K562 treated with DMSO at 1 percent for 24 hours (cell line): Measurements from ENCODE around the gene TRIM49D2. TPM values are rescaled to one million over a fixed set of nuclear protein-coding genes. Genes with fewer than 3 reads are reported as not detected.

Experiments used
- total RNA-seq: library from RNA; unstranded; fragments of 300-600 nt; gene quantifications from 2 replicates; pipeline ENCODE4 v1.2.3, GENCODE V29; 2022; ENCODE audit warnings: low read depth; ENCODE audit not compliant: insufficient read depth

TRIM49D2 gene, protein sequence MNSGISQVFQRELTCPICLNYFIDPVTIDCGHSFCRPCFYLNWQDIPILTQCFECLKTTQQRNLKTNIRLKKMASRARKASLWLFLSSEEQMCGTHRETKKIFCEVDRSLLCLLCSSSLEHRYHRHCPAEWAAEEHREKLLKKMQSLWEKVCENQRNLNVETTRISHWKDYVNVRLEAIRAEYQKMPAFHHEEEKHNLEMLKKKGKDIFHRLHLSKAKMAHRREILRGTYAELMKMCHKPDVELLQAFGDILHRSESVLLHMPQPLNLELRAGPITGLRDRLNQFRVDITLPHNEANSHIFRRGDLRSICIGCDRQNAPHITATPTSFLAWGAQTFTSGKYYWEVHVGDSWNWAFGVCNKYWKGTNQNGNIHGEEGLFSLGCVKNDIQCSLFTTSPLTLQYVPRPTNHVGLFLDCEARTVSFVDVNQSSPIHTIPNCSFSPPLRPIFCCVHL
- total RNA-seq = not detected in 2 replicates

GRCh38 chr11:89923764-89924163 lies at the start of gene TRIM49D2:
TSS of gene TRIM49D2 (plus strand) at chr11:89924064. CDS start at chr11:89926762, 2,698 bp downstream.

DNA sequence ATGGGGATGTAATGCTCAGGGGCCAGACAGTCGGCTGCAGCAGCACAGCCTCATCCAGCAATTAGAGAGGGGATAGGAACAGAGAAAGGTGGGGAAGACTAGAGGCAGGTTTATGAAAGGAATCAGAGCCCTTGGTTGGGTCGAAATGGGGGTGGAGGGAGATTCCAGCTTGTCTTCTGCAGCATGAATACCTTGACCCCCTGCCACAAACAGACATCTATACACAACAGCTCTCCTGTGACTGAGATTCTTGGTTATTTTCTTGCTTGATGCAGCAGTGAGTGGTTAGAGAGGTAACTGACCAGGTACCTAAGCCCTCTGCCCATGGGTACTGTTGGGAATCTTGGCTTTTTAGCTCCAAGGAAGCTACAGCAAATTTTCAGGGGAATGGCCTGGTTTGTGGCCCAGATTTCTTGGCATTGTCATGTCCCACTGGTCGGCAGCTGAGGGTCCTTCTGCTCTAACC lies 1.6 kb upstream of the TRIM49D2 start, which contains the start of gene TRIM49D1:
TSS of gene TRIM49D1 (minus strand) at position 51 of the 466 bp plus-strand sequence. CDS start 4,535 bp downstream, outside the sequence.

GRCh38 chr11:89965737-89966136 lies 41.9 kb downstream of the TRIM49D2 start, which contains the start of gene TRIM64:
TSS of gene TRIM64 (plus strand) at chr11:89966037. CDS start at chr11:89968504, 2,467 bp downstream.

Other genes starting within 250 kb of the TRIM49D2 start
- not detected in 2 replicates for gene TRIM77, start 213.8 kb upstream of the TRIM49D2 start, total RNA-seq
- gene TRIM49, start 115.5 kb upstream of the TRIM49D2 start, total RNA-seq = not detected in 2 replicates
- gene TRIM64B, start 45.6 kb upstream of the TRIM49D2 start, total RNA-seq = not detected in 2 replicates
- not detected in 2 replicates for gene TRIM49D1, start 1.8 kb upstream of the TRIM49D2 start, total RNA-seq
- gene TRIM64, start 42.0 kb downstream of the TRIM49D2 start, total RNA-seq = not detected in 2 replicates
- gene TRIM49C, start 107.0 kb downstream of the TRIM49D2 start, total RNA-seq = not detected in 2 replicates
- gene UBTFL1, start 161.9 kb downstream of the TRIM49D2 start, total RNA-seq = not detected in 2 replicates
- 0.49 and 1.2 TPM in 2 replicates for gene NAALAD2, start 210.6 kb downstream of the TRIM49D2 start, total RNA-seq